HCT116 (cell line): ENCODE results near the gene SLC13A3.

ENCODE experiments used
- EZH2 ChIP-seq: fragments of 200-600 bp; sonication (generic); IDR thresholded peaks from 2 replicates; pipeline ENCODE4 v1.6.1; 2017; ENCODE audit warnings: antibody characterized with exemption, mixed run types
- JUND ChIP-seq: IDR thresholded peaks from 2 replicates; pipeline ENCODE4 v1.6.1; 2012
- POLR2A ChIP-seq: IDR thresholded peaks from 2 replicates; pipeline ENCODE4 v1.7.0; 2011; ENCODE audit warnings: borderline replicate concordance; ENCODE audit not compliant: insufficient read depth, insufficient read length; ENCODE audit errors: extremely low read depth
- POLR2AphosphoS5 ChIP-seq: IDR thresholded peaks from 2 replicates; pipeline ENCODE4 v1.6.1; 2011; ENCODE audit warnings: mild to moderate bottlenecking, low read depth, low read length, moderate library complexity
- SIN3A ChIP-seq: IDR thresholded peaks from 2 replicates; pipeline ENCODE4 v1.6.1; 2012; ENCODE audit warnings: low read depth
- TF ChIP-seq, protein P1 (sequence below): IDR thresholded peaks from 2 replicates; pipeline ENCODE4 v1.6.1; 2012; ENCODE audit warnings: low read depth
- TF ChIP-seq, protein P2 (sequence below), 3 experiments: fragments of 200-600 bp in 1 of 3; sonication (generic) in 1 of 3; IDR thresholded peaks in 2 of 3; conservative IDR thresholded peaks in 1 of 3; 2 replicates each; pipeline ENCODE4 v1.5.1; 2012 to 2017; ENCODE audit warnings: low read depth in 2 of 3, low read length in 2 of 3, antibody characterized with exemption in 1 of 3, borderline replicate concordance in 1 of 3, control low read depth in 1 of 3, mild to moderate bottlenecking in 1 of 3, mixed read lengths in 1 of 3, mixed run types in 1 of 3, moderate library complexity in 1 of 3; ENCODE audit not compliant: insufficient read depth in 1 of 3

DNA sequence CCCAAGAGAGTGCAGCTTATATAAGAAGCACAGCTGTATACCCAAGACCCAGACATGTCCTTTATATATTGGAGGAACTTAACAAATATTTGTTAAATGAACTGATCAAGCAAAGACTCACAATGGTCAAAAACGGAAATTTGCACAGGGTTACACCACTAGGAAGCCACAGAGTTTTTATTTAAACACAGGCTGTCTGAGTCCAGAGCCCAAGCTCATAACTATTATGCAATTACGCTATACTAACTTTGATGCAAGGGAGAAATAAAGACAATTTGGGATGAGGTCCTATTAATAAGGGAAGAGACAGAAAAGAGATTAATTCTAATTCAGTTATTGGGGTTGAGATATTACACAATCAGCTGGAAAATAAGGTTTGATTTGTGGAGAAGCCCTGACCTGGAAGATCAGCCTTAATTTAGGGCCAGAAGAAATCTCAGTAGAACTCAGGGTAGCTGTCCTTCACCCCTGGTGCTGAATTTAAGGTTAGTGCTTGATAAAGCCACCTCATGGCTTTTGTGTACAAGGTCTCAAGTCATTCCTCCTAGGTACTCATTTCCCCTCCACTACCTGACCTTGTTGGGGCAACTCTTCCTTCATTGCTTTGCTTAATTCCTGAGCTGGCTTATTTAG is 127.4 kb downstream of the SLC13A3 start:
- TF ChIP-seq, protein P1, sequence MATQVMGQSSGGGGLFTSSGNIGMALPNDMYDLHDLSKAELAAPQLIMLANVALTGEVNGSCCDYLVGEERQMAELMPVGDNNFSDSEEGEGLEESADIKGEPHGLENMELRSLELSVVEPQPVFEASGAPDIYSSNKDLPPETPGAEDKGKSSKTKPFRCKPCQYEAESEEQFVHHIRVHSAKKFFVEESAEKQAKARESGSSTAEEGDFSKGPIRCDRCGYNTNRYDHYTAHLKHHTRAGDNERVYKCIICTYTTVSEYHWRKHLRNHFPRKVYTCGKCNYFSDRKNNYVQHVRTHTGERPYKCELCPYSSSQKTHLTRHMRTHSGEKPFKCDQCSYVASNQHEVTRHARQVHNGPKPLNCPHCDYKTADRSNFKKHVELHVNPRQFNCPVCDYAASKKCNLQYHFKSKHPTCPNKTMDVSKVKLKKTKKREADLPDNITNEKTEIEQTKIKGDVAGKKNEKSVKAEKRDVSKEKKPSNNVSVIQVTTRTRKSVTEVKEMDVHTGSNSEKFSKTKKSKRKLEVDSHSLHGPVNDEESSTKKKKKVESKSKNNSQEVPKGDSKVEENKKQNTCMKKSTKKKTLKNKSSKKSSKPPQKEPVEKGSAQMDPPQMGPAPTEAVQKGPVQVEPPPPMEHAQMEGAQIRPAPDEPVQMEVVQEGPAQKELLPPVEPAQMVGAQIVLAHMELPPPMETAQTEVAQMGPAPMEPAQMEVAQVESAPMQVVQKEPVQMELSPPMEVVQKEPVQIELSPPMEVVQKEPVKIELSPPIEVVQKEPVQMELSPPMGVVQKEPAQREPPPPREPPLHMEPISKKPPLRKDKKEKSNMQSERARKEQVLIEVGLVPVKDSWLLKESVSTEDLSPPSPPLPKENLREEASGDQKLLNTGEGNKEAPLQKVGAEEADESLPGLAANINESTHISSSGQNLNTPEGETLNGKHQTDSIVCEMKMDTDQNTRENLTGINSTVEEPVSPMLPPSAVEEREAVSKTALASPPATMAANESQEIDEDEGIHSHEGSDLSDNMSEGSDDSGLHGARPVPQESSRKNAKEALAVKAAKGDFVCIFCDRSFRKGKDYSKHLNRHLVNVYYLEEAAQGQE: peak; percentile 74
- TF ChIP-seq SIN3A: no peak
- TF ChIP-seq, protein P2, sequence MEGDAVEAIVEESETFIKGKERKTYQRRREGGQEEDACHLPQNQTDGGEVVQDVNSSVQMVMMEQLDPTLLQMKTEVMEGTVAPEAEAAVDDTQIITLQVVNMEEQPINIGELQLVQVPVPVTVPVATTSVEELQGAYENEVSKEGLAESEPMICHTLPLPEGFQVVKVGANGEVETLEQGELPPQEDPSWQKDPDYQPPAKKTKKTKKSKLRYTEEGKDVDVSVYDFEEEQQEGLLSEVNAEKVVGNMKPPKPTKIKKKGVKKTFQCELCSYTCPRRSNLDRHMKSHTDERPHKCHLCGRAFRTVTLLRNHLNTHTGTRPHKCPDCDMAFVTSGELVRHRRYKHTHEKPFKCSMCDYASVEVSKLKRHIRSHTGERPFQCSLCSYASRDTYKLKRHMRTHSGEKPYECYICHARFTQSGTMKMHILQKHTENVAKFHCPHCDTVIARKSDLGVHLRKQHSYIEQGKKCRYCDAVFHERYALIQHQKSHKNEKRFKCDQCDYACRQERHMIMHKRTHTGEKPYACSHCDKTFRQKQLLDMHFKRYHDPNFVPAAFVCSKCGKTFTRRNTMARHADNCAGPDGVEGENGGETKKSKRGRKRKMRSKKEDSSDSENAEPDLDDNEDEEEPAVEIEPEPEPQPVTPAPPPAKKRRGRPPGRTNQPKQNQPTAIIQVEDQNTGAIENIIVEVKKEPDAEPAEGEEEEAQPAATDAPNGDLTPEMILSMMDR (IDR thresholded peaks at IDR 0.05 in 2 of 3, conservative IDR thresholded peaks at IDR 0.05 in 1 of 3; ENCODE audit: borderline replicate concordance in 1 of 3, insufficient read depth in 1 of 3, low read depth in 2 of 3, low read length in 2 of 3): no peak
- no peak for TF ChIP-seq JUND
- no peak for TF ChIP-seq EZH2
- no peak for TF ChIP-seq POLR2A
- TF ChIP-seq POLR2AphosphoS5: no peak
